HS-27A (cell line): ENCODE data around the gene FGF18.
"Not testable (repeated sequence)": the region's sequence is repeated elsewhere in the genome, so short reads cannot be mapped to it uniquely, and the experiment has no call there.

Source experiments
- DNase-seq: peaks from one replicate; pipeline ENCODE4 v3.0.0-alpha.2; 2012; ENCODE audit warnings: low read depth, missing footprints

The FGF18 gene

DNA sequence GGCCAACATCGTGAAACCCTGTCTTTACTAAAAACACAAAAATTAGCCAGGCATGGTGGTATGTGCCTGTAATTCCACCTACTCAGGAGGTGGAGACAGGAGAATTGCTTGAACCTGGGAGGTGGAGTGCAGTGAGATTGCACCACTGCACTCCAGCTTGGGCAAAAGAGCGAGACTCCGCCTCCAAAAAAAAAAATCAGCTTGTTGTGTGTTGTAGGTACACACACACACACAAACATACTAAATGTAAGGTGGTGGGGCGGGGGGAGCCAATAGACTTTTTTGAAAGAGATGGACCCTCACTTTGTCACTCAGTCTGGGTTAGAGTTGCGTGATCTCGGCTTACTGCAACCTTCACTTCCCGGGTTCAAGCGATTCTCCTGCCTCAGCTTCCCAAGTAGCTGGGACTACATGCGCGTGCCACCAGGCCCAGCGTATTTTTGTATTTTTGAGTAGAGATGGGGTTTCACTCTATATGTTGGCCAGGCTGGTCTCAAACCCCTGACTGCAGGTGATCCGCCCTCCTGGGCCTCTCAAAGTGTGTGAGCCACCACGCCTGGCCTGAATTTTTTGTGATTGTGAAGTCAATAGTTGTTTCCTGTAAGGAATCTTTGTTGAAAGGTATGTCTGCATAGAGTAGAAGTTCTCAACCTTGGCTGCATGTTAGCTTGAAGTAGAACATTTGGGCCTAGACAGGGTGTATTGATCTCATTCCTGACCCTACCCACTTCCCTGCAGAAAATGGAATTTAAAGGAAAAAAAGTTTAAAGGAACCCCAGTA lies 18.1 kb upstream of the FGF18 start:
- DNase-seq: no peak

DNA sequence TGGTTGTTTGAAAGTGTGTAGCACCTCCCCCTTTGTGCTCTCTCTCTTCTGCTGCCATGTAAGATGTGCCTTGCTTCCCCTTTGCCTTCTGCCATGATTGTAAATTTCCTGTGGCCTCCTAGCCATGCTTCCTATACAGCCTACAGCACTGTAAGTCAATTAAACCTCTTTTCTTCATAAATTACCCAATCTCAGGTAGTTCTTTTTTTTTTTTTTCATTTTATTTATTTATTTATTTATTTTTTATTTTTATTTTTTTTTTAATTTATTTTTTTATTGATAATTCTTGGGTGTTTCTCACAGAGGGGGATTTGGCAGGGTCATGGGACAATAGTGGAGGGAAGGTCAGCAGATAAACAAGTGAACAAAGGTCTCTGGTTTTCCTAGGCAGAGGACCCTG lies 16.7 kb upstream of the FGF18 start:
- DNase-seq: not testable (repeated sequence)

DNA sequence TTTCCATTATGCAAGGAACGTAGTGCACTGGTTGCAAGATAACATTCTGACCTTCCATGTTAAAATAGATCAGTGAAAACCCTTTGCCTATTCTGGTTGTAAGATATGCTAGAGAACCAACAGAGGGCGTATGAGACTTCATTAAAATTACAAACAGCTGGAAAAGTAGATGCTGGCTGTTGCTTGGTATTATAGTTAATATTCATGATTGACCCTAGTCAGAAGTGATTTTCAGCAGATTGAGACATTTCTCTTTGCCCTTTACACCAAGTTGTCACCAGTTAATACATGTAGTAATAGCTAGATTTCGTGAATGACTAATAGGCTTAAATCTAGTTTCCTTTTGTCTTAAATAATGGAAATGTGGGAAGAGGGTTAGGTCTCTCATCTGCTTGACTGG lies 13.8 kb upstream of the FGF18 start:
- DNase-seq: no peak

DNA sequence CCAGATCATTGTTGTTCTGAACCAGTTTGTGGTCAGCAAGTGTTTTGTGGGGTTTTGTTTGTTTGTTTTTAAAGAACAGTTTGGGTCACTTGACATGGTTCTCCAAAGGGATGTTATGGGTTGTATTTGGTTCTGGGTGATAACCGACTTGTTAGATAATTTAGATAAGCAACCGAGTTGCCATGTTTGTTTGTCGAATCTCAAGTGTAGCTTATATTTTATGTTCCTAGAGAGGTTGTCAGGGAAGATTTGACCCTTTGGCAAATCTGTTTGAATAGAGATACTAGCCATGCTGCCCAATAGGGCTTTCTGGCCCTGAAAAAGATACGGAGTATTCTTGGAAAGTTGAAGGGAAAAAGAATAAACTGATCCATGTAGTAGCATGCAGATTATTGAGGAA lies 12.2 kb upstream of the FGF18 start:
- no peak for DNase-seq

DNA sequence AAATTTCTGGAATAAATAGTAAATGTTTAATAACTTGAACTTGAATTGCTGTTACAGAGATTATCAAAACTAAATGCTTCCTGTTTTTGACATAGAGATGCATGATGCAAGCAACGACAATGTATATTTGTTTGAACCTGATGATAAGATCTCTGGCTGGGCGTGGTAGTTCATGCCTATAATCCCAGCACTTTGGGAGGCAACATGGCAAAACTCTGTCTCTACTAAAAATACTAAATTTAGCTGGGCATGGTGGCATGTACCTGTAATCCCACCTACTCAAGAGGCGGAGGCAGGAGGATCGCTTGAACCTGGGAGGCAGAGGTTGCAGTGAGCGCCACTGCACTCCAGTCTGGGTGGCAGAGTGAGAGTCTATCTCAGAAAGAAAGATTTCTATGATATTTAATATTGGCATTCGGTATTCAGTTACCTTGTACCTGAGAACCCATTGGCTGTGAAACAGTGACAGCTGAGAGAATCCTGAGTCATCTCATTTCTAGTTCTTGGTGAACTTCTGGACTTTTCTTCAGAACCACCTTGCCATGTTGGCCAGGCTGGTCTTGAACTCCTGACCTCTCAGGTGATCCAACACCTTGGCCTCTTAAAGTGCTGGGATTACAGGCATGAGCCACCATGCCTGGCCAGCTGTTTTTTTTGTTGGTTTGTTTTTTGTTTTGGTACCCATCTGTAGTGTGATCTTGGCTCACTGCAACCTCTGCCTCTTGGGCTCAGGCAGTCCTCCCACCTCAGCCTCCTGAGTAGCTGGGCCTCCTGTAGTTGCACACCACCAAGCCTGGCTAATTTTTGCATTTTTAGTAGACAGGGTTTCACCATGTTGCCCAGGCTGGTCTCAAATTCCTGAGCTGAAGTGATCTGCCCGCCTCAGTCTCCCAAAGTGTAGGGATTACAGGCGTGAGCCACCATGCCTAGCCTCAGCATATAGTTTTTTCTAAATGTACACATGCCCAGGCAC lies 10.0 kb upstream of the FGF18 start:
- DNase-seq: no peak

DNA sequence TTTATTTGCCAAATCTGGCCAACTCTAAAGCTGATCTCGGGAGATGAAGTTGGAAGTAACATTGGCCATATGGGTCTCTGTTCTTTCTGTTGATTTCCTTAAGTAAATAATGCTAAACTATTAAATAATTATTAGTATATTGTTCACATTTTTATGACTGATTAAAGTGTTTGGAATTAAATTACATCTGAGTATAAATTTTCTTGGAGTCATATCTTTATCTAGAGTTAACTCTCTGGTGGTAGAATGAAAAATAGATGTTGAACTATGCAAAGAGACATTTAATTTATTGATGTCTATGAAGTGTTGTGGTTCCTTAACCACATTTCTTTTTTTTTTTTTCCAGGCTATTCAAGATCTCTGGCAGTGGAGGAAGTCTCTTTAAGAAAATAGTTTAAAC lies 9.3 kb upstream of the FGF18 start:
- no peak for DNase-seq

DNA sequence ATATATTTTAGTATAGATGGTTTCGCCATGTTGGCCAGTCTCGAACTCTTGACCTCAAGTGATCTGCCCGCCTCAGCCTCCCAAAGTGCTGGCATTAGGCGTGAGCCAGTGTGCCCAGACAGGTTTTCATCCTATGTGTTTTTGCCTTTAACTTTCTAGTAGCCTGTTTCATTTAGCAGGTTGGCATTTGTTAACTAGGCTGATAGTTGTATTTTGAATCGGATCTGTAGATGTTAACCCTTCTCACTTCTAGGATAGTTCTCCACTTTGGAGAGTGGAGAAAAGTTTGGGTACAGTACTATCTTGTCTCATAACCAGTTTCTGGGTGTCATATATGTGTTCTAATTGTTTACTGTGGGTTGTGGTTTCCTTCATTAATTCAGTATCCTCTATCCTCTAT lies 7.3 kb upstream of the FGF18 start:
- DNase-seq: no peak

DNA sequence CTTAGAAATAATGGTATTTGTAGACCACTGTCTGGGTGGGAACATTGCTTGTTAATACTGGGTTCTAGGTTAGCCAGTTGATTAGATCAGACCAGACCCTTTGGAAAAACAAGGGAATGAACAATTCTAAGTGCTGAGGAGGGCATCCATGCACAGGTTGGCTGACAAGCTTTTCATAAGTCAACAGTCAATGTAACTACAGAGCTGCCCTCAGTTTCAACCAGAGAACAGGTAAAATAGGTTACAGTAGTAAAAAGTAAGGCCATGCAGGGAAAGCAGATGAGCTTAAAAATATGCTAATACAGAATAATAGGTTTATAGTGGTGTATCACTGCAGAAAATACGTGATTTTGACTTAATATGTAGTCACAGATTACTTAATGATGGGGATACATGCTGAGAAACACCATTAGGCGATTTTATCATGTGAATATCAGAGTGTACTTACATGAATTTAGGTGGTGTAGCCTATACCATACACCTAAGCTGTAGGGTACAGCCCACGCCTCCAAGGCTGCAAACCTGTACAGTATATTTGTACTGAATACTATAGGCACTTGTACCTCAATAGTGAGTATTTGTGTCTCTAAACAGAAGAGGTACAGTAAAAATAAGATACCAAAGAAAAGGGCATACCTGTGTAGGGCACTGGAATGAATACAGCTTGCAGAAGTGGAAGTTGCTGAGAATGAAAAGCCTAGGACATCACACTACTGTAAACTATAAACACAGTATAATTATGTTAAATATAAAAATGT lies 6.1 kb upstream of the FGF18 start:
- DNase-seq: no peak

DNA sequence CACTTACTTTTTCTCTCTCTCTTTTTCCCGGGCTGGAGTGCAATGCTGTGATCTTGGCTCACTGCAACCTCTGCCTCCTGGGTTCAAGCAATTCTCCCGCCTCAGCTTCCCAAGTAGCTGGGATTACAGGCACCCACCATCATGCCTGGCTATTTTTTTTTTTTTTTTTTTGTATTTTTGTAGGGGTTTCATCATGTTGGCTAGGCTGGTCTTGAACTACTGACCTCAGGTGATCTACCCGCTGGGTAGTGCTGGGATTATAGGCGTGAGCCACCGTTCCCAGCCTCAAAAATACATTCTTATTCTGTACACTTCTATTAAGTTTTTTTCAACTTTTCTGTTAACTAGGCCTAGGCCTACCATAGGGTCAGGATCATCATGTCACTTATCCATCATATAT lies 5.5 kb upstream of the FGF18 start:
- DNase-seq: not testable (repeated sequence)

DNA sequence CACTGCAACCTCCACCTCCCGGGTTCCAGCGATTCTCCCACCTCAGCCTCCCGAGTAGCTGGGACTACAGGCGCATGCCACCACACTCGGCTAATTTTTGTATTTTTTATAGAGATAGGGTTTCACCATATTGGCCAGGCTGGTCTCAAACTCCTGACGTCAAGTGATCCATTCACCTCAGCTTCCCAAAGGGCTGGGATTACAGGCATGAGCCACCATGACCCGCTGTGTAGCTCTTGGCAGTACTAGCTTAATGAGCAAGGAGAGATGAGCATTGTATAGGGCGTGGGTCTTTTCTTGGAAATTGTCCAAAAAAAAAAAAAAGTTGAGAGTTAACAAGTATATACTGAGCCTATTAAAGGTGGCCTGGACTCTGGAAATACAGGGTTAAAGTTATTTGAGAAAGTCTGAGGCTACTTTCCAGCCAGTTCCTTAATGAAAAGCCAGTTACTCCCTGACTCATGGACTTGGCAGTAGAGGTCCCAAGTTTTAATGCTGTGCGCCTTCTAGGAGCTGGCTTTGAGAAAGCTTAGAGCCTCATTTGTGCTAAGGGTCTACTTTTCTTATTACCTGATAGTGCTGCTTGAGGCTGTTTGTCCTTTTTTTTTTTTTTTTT lies 4.2 kb upstream of the FGF18 start:
- DNase-seq: no peak

DNA sequence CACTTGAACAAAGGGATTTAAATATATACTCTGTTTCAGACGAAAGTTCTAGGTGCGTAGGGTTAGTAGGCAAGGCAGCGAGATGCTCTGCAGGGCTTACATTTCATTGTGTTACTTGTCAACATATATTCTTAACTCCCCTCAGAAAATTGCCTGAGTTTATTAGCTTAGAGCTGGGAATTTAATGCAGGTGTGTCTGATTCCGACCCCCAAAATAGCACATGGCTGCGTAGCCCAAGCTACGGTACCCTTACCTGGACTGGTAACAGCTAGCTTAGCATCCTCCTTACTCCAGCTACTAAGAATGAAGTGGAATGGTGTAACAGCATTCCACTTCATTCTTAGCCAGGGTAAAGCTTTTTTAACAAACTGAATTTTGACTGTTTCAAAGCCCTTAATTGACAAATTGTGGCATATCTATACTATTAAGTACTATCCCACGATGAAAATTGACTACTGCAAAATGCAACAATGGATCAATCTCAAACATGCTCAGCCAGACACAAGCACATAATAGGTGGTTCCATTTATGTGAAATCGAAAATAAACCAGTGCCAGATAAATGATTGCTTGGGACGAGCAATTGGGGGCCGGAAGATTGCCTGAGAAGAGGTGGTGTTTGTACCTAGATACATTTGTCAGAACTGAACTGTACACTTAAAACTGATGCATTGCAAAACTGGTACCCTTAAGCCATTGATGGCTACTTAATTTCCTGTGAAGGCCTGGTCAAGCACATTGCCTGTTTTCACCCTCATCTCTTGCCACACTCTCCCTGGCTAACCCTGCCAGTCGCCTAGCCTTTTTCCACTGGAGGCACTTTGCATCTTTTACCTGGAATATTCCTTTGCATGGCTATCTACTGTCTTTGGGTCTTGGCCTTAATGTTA lies 3.0 kb upstream of the FGF18 start:
- DNase-seq: no peak

DNA sequence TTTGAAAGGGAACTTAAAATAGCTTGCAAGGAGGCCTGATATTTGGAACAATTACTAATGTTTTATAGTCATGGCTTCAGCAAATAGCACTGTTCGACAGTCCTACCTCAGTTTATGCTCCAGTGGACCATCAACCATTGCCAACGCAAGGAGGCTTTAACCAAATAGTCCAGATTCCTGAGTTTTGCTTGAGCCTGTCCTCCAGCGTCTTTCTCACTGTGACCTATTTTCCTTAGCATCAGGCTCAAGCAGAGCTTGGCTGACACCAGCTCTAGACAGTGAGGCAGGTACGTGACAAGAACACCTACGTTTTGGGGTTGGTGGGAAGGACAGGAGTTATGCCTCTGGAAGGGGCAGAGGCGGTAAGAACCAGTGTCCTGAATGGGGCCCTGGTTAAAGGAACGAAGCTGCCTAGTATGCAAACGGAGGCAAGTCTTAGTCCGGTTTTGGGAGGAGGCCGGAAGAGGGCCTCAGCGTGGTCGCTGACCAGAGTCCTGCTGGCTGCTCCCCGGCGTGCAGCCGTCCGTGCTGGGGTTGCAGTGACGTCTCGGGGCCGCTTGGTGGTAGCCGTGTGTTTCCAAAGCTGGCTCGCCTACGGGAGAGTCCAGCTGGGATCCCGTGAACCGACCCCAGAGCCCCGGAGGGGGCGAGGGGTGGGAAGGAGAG lies 998 bp upstream of the FGF18 start:
- DNase-seq: no peak

DNA sequence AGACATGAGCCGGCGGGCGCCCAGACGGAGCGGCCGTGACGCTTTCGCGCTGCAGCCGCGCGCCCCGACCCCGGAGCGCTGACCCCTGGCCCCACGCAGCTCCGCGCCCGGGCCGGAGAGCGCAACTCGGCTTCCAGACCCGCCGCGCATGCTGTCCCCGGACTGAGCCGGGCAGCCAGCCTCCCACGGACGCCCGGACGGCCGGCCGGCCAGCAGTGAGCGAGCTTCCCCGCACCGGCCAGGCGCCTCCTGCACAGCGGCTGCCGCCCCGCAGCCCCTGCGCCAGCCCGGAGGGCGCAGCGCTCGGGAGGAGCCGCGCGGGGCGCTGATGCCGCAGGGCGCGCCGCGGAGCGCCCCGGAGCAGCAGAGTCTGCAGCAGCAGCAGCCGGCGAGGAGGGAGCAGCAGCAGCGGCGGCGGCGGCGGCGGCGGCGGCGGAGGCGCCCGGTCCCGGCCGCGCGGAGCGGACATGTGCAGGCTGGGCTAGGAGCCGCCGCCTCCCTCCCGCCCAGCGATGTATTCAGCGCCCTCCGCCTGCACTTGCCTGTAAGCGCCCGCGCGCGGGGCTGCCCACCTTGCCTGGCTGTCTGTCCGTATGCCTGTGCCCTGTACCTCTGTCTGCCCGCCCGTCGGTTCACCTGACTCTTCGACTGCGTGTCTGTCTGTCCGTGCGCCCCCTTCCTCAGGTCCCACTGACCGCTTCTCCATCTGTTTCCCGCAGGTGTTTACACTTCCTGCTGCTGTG lies 412 bp downstream of the FGF18 start:
- no peak for DNase-seq

DNA sequence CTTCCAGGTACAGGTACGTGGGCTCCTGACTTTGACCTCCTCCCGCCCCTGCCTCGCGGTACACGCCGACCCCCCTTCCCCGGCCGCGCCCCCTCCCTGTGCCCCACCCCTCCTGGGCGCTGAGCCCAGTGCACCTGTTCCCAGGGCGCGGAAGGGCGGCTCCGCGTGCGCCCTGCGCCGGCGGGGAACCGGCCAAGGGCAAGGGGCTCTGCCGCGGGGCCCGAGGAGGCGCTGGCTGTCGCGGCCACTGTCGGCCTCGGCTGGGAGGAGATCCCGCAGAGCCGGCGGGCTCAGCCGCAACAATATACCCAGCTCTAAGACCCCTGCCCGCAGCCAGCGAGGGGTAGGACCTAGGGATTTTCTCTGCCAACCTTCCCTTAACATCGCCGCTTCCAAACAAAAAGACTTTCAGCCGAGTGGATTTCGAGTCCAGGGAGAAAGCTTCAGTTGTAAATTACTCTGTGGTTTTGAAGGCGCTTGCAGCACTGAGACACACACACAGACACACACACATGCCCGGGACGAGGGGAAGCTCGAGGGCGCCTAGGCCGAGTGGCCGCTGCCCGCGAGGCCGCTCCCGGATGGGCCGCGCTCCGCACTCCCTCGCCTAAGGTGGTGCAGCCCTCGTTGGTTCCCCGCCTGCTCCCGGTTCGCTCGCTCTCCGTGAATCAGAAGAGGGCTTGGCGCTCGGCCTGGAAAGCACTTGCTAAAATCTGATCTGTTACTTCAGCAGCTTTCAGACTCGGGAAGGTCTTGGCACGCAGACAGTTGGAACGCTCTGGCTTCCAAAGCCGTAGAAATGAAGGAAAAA lies 1.2 kb downstream of the FGF18 start:
- DNase-seq: no peak

DNA sequence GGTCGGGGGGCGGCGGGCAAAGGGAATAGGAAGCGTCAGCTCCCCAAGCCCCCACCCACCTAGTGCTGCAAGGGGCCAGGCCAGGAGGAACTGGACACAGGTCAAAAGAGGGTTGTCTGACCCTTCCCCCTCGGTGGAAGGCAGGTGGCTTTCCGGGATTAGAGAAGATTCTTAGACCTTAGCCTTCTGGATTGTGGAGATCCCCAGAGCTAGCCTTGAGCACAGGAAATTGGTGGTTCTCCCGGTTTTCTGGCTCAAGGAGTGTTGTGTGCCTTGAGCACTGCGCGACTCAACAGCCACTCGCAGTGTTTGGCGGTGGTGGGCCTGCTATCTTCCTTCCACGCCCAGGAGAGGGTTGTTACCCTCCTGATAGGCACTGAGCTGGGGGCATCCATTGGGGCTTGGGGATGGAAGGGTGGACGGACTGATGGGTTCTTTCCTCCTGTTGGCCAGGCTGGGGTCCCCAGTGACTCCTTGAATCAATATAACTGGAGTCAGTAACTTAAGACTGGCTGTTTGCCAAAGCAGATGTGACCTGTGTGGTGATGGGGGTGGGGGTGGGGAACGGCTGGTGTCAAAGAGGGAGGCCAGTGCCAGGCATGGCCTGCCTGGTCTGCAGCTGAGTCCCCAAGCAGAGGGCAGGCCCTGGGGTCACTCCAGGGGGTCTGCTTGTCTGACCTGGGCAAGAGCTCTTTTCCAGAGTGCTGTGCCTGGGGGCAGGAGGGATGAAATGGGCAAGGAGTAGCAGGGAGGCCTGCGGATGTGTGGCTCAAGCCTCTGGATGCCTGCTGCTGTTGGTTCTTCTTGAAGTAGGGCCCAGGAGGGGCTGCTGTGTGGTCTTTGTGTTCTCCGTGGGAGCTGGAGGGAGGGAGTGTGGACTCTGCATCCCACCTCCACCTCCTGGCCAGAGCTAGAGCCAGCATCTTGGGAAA lies 2.1 kb downstream of the FGF18 start:
- no peak for DNase-seq

DNA sequence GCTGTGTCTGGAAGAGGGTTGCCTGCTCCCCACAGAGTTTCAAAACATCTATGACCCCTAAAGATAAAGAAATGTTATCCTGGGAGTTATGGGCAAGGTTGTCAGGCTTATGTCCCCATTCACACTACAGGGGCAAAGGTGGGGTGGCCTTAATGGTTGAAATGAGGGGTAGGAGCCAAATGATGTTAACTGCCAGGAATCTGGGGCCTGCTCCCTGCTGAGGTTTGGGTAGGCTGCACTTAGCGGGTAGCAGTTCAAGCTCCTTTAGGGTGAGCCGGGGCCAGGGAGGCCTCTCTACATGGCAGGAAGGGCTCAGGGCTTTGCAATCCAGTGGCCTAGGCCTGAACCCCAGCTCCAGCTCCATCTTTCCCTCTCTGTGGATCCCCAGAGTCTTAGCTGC lies 3.0 kb downstream of the FGF18 start:
- no peak for DNase-seq

DNA sequence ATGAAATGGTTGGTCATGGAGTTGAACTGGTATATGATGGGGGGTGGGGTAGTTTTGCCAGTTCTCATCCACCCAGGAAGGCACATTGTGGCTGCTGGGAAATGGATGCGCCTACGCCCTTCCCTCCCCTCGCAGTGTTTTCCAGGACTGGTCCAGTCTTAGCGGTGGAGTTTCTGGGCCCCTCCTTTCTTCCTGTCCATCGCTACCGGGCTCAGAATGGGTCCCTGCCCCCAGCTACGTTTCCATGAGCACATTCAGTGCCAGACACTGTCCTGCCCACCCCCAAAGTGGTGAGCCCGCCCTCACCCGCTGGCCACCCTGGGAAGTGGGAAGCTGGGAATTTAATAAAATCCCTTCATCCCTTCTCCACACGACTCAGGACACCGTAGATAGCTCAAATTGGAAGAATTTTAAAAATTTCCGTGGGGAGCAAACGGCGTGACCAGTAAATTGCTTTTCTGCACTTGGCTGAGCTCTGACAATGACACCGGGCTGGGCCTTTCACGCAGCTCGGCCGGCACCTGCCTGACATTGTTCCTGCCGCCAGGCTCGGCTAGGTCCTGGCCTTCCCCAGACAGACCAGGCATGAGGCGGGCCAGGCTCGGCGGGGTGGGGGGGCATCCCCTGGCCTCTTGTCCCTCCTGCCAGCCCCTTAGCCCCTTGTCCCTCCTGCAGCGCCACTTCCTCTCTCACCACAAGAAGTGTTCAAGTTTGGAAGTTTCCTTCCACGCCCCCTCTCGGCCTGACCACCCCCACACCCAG lies 3.6 kb downstream of the FGF18 start:
- DNase-seq: no peak
